Activated CD4-positive, alpha-beta T cell treated with anti-CD3 and anti-CD28 coated beads, Interleukin-10, Interleukin-2, amounts not matched to agents 100 ng/mL and 50 ng/mL, durations not matched to agents 16 hours and 8 hours (primary cell): Measurements from ENCODE around the gene NOTCH1.

Experiments
- DNase-seq: peaks from one replicate; pipeline ENCODE4 v3.0.0-alpha.2; 2020

NOTCH1 gene

GRCh38 chr9:136457326-136457725 is 88.5 kb downstream of the NOTCH1 start:
- no peak for DNase-seq

DNA sequence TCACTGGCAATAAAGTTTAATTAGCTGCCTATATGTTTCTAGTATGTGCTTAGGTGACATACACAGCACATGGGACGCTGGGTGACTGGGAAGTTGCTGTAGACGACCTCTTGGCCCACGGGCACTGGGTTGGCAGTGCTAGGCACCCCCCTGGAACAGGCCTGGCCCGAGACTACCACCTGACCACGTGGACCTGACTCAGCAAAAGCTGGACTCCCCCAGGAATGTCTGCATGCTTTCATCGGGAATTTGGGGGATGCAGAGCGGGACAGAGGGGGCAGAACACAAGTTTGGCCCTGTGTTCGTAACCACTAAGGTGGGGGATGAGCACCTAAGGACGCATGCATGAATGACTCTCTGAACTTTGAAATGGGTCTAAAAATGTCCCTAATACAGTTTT is 89.6 kb downstream of the NOTCH1 start:
- DNase-seq = no peak

- DNase-seq = no peak
These were observed 90.5 kb downstream of the NOTCH1 start for GRCh38 chr9:136455043-136456002.

DNA sequence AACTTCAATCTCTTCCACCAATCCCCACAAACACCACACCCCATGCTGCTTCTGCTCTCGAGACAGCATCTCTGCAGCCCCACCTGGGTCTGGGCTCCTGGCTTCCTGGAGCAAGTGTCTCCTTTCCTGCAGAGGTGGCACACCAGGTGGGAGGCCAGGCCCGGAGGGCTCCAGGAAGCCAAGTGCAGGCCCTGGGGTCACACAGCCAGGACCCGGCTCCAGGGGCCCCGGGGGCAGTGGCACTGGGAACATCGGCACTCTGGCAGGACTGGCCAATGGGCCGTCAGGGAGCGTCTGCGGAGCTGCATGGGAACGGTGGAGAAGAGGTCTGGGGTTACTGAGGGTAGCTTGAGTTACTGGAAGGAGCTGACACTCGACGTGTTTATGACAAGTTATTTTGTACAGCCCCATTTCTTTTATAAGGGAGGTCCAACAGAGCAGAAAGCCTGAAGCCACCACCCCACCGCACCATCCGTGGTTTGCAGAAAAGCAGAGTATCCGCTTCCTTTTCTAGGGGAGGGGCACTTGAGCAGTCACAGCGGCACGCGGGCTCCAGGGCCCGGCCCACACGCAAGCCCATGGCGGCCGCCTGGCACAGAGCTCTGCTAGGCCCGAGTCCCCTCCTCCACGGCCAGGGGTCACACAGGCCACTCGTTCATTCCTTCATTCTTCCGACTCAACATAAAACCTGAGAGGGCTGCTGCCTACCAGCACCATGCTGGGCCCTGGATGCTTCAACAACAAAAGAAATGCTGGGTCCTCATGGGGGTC is 91.6 kb downstream of the NOTCH1 start:
- DNase-seq = no peak

- DNase-seq = no peak
These were observed 92.5 kb downstream of the NOTCH1 start for GRCh38 chr9:136453326-136453725.

DNA sequence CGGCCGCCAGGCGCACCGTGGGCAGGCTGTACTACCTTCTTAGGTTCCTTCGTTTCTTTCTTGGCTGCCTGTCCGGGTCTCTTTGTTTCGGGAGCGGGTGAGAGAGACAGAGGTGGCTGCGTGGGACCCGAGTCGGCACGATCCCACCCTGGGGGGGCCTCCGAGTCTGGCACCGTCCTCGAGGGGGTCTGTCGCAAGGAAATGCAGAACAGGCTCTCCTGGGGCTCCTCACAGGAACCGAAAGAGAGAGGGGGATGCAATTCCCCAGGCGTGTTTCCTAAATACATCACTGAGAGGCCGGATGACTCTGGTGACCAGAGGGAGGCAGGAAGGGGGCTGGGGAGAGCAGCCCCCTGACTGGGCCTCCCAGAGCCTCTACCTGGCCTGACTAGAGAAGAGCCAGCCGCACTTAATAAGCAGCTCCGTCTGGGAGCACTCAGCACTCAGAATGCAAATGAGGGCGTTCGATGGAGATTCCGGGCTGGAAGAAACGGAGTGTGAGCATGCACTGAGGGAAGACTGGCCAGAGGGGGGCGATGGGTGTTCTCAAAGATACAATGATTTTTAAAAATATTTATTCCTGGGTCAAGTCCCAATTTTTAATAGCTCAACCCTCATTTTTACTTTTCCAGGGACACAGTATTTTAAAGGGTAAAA is 94.5 kb downstream of the NOTCH1 start:
- DNase-seq = no peak

DNA sequence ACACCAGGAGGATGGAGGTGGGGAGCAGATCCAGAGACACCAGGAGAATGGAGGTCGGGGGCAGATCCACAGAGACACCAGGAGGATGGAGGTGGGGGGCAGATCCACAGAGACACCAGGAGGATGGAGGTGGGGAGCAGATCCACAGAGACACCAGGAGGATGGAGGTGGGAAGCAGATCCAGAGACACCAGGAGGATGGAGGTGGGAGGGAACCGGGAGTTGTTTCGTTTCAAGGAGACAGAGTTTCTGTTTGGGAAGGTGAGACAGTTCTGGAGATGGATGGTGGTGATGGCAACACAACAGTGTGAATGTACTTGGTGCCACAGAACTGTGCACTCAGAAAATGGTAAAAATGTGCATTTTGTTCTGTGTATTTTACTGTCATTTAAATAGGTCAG is 97.2 kb downstream of the NOTCH1 start:
- DNase-seq = no peak

DNA sequence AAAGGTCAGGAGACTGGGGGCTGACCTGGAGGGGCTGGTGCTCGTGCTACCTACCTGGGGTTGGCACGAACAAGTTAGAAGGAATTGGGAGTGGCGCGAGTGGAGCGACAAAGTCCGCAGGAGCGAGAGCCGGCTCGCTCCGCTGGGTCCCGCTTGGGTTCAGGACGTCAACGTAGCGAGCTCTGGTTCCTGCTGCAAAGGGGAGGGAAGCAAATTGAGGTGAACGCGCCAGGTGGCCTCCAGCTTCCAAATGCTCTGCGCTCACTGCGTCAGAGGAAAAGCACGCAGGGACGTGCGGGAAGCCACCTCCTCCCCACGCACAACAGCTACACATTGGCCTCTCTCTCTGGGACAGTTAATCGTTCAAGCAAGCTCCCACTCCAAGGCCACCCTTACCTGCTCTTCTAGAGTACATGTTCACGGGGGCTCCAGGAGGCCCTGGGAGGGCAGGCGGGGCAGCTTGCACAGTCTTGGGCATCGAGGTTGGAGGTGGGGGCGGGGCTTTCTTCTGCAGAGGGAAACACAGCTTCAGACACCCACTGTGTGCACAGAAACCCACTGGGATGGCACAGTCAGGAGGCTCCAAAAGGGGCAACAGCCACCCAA is 98.6 kb downstream of the NOTCH1 start:
- DNase-seq = no peak

DNA sequence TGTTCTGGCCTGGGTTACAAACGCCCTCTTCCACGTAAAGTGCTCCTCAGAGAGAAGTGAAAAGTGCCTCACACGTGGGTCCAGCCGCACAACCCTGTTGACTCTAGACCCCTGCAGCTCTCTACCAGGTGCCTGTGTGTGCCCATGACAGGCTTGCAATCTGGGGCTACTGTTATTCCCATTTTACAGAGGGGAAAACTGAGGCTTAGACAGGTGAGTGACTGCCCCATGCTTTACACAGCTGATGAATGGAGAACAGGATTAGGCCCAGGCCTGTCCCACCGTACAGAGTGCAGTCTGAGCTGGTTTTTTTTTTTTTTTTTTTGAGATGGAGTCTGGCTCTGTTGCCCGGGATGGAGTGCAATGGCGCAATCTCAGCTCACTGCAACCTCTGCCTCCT is 100.0 kb downstream of the NOTCH1 start:
- DNase-seq = no peak
